SH-SY5Y (cell line): Measurements from ENCODE around the gene OTULINL.
A peak's percentile ranks its signal among the peaks of the same experiment; 100 is the strongest.

Experiments
- GATA2 ChIP-seq: IDR thresholded peaks from 2 replicates; pipeline ENCODE4 v1.6.1; 2011; ENCODE audit warnings: mild to moderate bottlenecking, low read depth, low read length
- GATA3 ChIP-seq: IDR thresholded peaks from 2 replicates; pipeline ENCODE4 v1.6.1; 2011; ENCODE audit warnings: low read depth, mild to moderate bottlenecking, low read length, moderate library complexity

OTULINL gene

GRCh38 chr5:14569948-14570691, 11.5 kb upstream of the OTULINL start:
- no peak for TF ChIP-seq GATA2
- no peak for TF ChIP-seq GATA3

- TF ChIP-seq GATA3 (no peak), GATA2 (no peak)
These were observed 9.7 kb upstream of the OTULINL start for GRCh38 chr5:14571901-14572300.

GRCh38 chr5:14572385-14572784, 9.2 kb upstream of the OTULINL start:
- no peak for TF ChIP-seq GATA2
- no peak for TF ChIP-seq GATA3

GRCh38 chr5:14572836-14573235, 8.8 kb upstream of the OTULINL start:
- no peak for TF ChIP-seq GATA3
- TF ChIP-seq GATA2 = no peak

GRCh38 chr5:14574096-14574495, 7.5 kb upstream of the OTULINL start:
- no peak for TF ChIP-seq GATA3
- no peak for TF ChIP-seq GATA2

DNA sequence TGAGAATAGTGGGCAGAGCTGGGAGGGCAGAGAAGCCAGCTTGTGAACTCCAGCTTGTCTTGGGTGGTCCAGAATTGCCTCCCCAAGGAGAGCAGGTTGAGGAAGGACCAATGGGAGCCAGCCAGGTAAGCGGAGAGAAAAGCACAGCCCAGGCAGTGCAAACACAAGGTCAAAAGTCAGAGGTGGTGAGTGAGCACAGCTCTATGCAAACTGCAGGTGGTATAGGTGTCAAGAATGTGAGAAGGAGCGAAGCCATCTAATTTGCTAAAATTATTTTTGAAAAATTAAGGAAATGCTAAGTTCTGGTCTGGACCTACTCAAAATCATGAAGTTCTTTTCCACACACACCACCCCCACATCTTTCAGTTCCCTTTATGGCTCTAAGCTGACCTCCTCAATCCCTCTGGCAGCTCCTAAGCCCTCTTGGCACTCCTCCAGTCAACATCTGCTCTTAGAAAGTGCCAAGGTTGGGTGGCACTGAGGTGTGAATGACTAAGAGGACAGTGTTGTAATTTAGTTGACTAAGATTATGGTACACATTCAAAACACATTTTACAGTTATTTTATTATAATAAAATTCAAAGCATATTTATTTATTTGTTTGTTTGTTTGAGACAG, 6.6 kb upstream of the OTULINL start:
- no peak for TF ChIP-seq GATA3

DNA sequence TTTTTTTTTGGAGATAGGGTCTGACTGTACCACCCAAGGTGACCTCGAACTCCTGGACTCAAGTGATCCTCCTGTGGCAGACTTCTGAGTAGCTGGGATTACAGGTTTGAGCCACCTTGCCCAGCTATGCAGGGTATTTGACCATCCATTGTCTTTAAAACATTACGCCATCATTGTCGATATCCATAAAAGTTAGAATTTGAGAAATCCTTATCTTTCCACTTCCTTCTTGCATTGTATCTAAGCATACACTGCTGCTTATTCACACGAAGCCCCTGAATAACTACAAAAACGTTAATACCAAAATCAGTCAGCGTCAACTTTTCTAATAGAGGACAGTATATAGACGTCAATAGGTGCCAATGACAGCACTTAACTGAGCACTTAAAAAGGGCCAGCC, 5.4 kb upstream of the OTULINL start:
- no peak for TF ChIP-seq GATA2
- no peak for TF ChIP-seq GATA3

GRCh38 chr5:14577079-14577725, 4.4 kb upstream of the OTULINL start:
- TF ChIP-seq GATA3 = no peak
- no peak for TF ChIP-seq GATA2

DNA sequence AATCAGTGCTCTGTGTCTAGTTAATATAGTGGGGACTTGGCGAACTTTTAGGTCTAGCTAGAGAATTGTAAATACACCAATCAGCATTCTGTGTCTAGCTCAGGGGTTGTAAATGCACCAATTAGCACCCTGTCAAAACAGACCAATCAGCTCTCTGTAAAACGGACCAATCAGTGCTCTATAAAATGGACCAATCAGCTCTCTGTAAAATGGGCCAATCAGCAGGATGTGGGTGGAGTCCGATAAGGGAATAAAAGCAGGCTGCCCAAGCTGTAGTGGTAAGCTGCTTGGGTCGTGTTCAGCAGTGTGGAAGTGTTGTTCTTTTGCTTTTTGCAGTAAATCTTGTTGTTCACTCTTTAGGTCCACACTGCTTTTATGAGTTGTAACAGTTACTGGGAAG, 3.6 kb upstream of the OTULINL start:
- no peak for TF ChIP-seq GATA2
- no peak for TF ChIP-seq GATA3

DNA sequence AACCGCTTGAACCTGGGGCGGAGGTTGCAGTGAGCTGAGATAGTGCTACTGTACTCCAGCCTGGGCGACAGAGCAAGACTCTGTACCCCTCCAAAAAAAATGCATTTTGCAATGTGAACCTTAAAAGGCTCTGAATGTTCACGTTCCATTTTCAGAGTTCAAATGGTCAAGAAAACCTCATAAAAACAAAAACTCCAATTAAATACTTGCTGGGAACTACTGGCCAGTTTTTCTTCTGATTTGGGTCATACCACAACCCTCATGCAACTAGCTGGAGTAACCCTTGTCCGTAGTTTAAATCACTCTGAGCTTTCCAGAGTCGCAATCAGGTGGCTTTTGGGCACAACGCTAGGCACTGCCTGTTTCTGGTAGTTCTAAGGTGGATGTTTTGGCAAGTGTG, 2.3 kb upstream of the OTULINL start:
- TF ChIP-seq GATA2 = no peak
- TF ChIP-seq GATA3 = no peak

- no peak for TF ChIP-seq GATA3
- no peak for TF ChIP-seq GATA2
These were observed 1.7 kb upstream of the OTULINL start for GRCh38 chr5:14579731-14580397.

DNA sequence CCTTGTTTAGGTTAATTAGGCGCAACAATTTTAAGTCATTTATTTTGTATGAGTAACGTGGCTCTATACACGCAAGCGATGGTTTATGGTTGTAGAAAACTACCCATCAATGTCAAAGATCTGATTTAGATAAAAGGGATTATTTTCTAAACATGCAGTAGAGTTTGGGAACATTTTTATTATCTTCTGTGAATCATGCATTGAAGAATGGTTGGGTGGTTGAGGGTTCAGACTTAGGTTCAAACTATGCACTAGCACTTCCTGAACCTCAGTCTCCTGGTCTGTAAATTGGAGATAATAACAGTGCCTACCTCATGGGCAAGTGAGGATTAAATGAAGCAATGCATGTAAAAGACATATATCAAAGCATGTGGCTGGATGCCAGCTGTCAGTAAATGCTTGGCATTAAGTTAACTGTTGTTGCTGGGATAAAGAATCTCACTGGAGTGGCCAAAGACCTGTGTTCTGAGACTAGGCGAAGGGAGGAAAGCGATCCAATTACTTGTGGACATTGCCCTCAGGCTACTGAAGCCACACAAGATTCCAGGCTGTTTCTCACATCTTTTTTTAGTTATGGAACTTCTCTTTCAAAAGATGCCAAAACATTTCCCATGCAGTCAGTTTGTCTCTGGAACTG, 1.1 kb upstream of the OTULINL start:
- TF ChIP-seq GATA2 = no peak
- TF ChIP-seq GATA3 = 0 out of 2 replicates have a peak, but pooled peaks have one; percentile 28

GRCh38 chr5:14581891-14582796, 552 bp downstream of the OTULINL start:
- no peak for TF ChIP-seq GATA3
- TF ChIP-seq GATA2 = no peak
